HUES6 (cell line): ENCODE measurements around the gene THAP4.

Source experiments
- H3K27ac ChIP-seq: 2 replicates; pipeline ENCODE4 v1.7.0; 2013; ENCODE audit warnings: low read depth, mild to moderate bottlenecking, low read length, inconsistent platforms
- H3K27me3 ChIP-seq: 2 replicates; pipeline ENCODE4 v1.6.1; 2013; ENCODE audit warnings: low read length; ENCODE audit not compliant: control insufficient read depth, insufficient read depth
- H3K36me3 ChIP-seq: 2 replicates; pipeline ENCODE4 v1.6.1; 2013; ENCODE audit warnings: low read length; ENCODE audit not compliant: control insufficient read depth, insufficient read depth
- H3K4me1 ChIP-seq: 2 replicates; pipeline ENCODE4 v1.6.1; 2013; ENCODE audit warnings: low read length; ENCODE audit not compliant: control insufficient read depth, insufficient read depth
- H3K4me3 ChIP-seq: 2 replicates; pipeline ENCODE4 v1.5.1; 2013; ENCODE audit warnings: low read depth, low read length
- H3K9ac ChIP-seq: one replicate; pipeline ENCODE4 v1.6.1; 2013; ENCODE audit warnings: mild to moderate bottlenecking, low read length
- H3K9me3 ChIP-seq: 2 replicates; pipeline ENCODE4 v1.6.1; 2013; ENCODE audit warnings: low read depth, low read length; ENCODE audit not compliant: control insufficient read depth, insufficient read depth

Gene THAP4

GRCh38 chr2:241550616-241551580 is 86.1 kb downstream of the THAP4 start:
- H3K27me3 ChIP-seq: no peaks in the 10 kb centered on the region
- H3K9me3 ChIP-seq: no peaks in the 10 kb centered on the region
- no peak overlapping the region for H3K27ac ChIP-seq
- no peak overlapping the region for H3K9ac ChIP-seq
- no peak overlapping the region for H3K4me3 ChIP-seq
- H3K4me1 ChIP-seq: peaks cover 21% of the 10 kb centered on the region
- no peaks in the 10 kb centered on the region for H3K36me3 ChIP-seq

- no peak overlapping the region for H3K4me3 ChIP-seq
- no peak overlapping the region for H3K9ac ChIP-seq
- no peaks in the 10 kb centered on the region for H3K9me3 ChIP-seq
- H3K27ac ChIP-seq: no peak overlapping the region
- no peaks in the 10 kb centered on the region for H3K36me3 ChIP-seq
- no peaks in the 10 kb centered on the region; the same call in 1 of the 2 replicates for H3K27me3 ChIP-seq
- H3K4me1 ChIP-seq: peaks cover 12% of the 10 kb centered on the region; the same call in 1 of the 2 replicates
Measured at GRCh38 chr2:241548451-241548835, 88.5 kb downstream of the THAP4 start.

GRCh38 chr2:241547781-241548450 is 89.0 kb downstream of the THAP4 start:
- no peak overlapping the region for H3K9ac ChIP-seq
- H3K9me3 ChIP-seq: no peaks in the 10 kb centered on the region
- no peak overlapping the region for H3K4me3 ChIP-seq
- peaks cover 12% of the 10 kb centered on the region; the same call in 1 of the 2 replicates for H3K4me1 ChIP-seq
- no peaks in the 10 kb centered on the region for H3K36me3 ChIP-seq
- peaks cover 5% of the 10 kb centered on the region for H3K27me3 ChIP-seq
- no peak overlapping the region for H3K27ac ChIP-seq

GRCh38 chr2:241546771-241547498 is 90.0 kb downstream of the THAP4 start:
- peaks cover 9% of the 10 kb centered on the region; the same call in 1 of the 2 replicates for H3K4me1 ChIP-seq
- H3K27ac ChIP-seq: no peak overlapping the region
- no peaks in the 10 kb centered on the region for H3K9me3 ChIP-seq
- H3K9ac ChIP-seq: no peak overlapping the region
- H3K4me3 ChIP-seq: no peak overlapping the region
- H3K27me3 ChIP-seq: peaks cover 15% of the 10 kb centered on the region
- H3K36me3 ChIP-seq: no peaks in the 10 kb centered on the region

- Histone ChIP-seq H3K27me3 (peaks cover 24% of the 10 kb centered on the region), H3K9ac (no peak overlapping the region), H3K9me3 (no peaks in the 10 kb centered on the region), H3K4me3 (no peak overlapping the region), H3K36me3 (no peaks in the 10 kb centered on the region), H3K4me1 (peaks cover 15% of the 10 kb centered on the region), H3K27ac (no peak overlapping the region)
Measured at GRCh38 chr2:241545523-241546473, 91.2 kb downstream of the THAP4 start.

- Histone ChIP-seq H3K36me3 (no peaks in the 10 kb centered on the region), H3K4me1 (peaks cover 20% of the 10 kb centered on the region), H3K27ac (no peak overlapping the region), H3K4me3 (no peak overlapping the region), H3K27me3 (peaks cover 31% of the 10 kb centered on the region), H3K9me3 (no peaks in the 10 kb centered on the region), H3K9ac (no peak overlapping the region)
Measured at GRCh38 chr2:241545106-241545505, 91.9 kb downstream of the THAP4 start.

- Histone ChIP-seq H3K36me3 (no peaks in the 10 kb centered on the region), H3K4me1 (peaks cover 19% of the 10 kb centered on the region), H3K27me3 (peaks cover 38% of the 10 kb centered on the region), H3K9me3 (no peaks in the 10 kb centered on the region), H3K27ac (no peak overlapping the region), H3K4me3 (peak overlapping the region; percentile 58; the same call in 1 of the 2 replicates), H3K9ac (no peak overlapping the region)
Measured at GRCh38 chr2:241542278-241542605, 94.7 kb downstream of the THAP4 start.

GRCh38 chr2:241541564-241542277 is 95.2 kb downstream of the THAP4 start:
- Histone ChIP-seq H3K9ac (no peak overlapping the region), H3K4me1 (peaks cover 14% of the 10 kb centered on the region), H3K27ac (no peak overlapping the region), H3K4me3 (peak overlapping the region; percentile 58), H3K27me3 (peaks cover 38% of the 10 kb centered on the region), H3K9me3 (no peaks in the 10 kb centered on the region), H3K36me3 (no peaks in the 10 kb centered on the region)

- Histone ChIP-seq H3K4me3 (peak overlapping the region; percentile 72), H3K9me3 (no peaks in the 10 kb centered on the region), H3K9ac (peak overlapping the region; percentile 28), H3K27me3 (peaks cover 38% of the 10 kb centered on the region), H3K4me1 (peaks cover 11% of the 10 kb centered on the region), H3K27ac (no peak overlapping the region), H3K36me3 (no peaks in the 10 kb centered on the region)
Measured at GRCh38 chr2:241540771-241541561, 96.0 kb downstream of the THAP4 start.
